ENCODE measurements around the gene SMC4. TPM values are rescaled to one million over a fixed set of nuclear protein-coding genes. Genes with fewer than 3 reads are reported as not detected.
A peak's percentile ranks its signal among the peaks of the same experiment; 100 is the strongest.
"Not testable (repeated sequence)": the region's sequence is repeated elsewhere in the genome, so short reads cannot be mapped to it uniquely, and the experiment has no call there.

SMC4 gene
- polyA plus RNA-seq (2013, experiment 1 of 2; ENCODE audit: insufficient read length): 100 TPM
- 24.9 TPM for polyA plus RNA-seq (2013, experiment 2 of 2; ENCODE audit: insufficient read length)

- peak; percentile 95 for DNase-seq
Observed at GRCh38 chr3:160399125-160400029, at the start of gene SMC4, which contains the start of gene IFT80. SMC4 (plus strand) TSS chr3:160399650; CDS start chr3:160400827, 1,177 bp downstream. IFT80 (minus strand) TSS chr3:160399225; CDS start chr3:160384600, 14,625 bp downstream.

GRCh38 chr3:160355826-160356225, 43.6 kb upstream of the SMC4 start:
- DNase-seq: no peak

GRCh38 chr3:160362896-160363295, 36.6 kb upstream of the SMC4 start:
- not testable (repeated sequence) for DNase-seq

GRCh38 chr3:160365869-160366522, 33.5 kb upstream of the SMC4 start:
- DNase-seq: no peak

GRCh38 chr3:160368804-160369203, 30.6 kb upstream of the SMC4 start:
- DNase-seq: no peak

GRCh38 chr3:160369784-160370183, 29.7 kb upstream of the SMC4 start:
- DNase-seq: no peak

GRCh38 chr3:160370987-160371857, 28.2 kb upstream of the SMC4 start:
- DNase-seq: no peak

- DNase-seq: peak; percentile 69
Observed at GRCh38 chr3:160372780-160373179, 26.7 kb upstream of the SMC4 start.

GRCh38 chr3:160373655-160374054, 25.8 kb upstream of the SMC4 start:
- no peak for DNase-seq

GRCh38 chr3:160374472-160374871, 25.0 kb upstream of the SMC4 start:
- DNase-seq: peak; percentile 8

GRCh38 chr3:160374925-160375324, 24.5 kb upstream of the SMC4 start:
- DNase-seq: no peak

- no peak for DNase-seq
Observed at GRCh38 chr3:160376681-160377080, 22.8 kb upstream of the SMC4 start.

GRCh38 chr3:160378331-160379109, 20.9 kb upstream of the SMC4 start:
- no peak for DNase-seq

GRCh38 chr3:160379628-160380214, 19.7 kb upstream of the SMC4 start:
- DNase-seq: no peak

GRCh38 chr3:160381470-160381869, 18.0 kb upstream of the SMC4 start:
- DNase-seq: no peak

- no peak for DNase-seq
Observed at GRCh38 chr3:160384639-160385318, 14.7 kb upstream of the SMC4 start.

GRCh38 chr3:160390565-160391138, 8.8 kb upstream of the SMC4 start:
- no peak for DNase-seq

- no peak for DNase-seq
Observed at GRCh38 chr3:160392798-160393197, 6.7 kb upstream of the SMC4 start.

- DNase-seq: no peak
Observed at GRCh38 chr3:160393346-160394008, 6.0 kb upstream of the SMC4 start.

GRCh38 chr3:160394009-160394392, 5.4 kb upstream of the SMC4 start:
- DNase-seq: no peak
